ENCODE data around the gene OSBPL9. TPM values are rescaled to one million over a fixed set of nuclear protein-coding genes. Genes with fewer than 3 reads are reported as not detected.

OSBPL9 gene
- total and polyA plus RNA-seq, 9 of the 15 experiments (the other 6 are each of a cell fraction or from before 2014, with no cell fraction given): 43.9 to 217 (median 170) TPM

DNA sequence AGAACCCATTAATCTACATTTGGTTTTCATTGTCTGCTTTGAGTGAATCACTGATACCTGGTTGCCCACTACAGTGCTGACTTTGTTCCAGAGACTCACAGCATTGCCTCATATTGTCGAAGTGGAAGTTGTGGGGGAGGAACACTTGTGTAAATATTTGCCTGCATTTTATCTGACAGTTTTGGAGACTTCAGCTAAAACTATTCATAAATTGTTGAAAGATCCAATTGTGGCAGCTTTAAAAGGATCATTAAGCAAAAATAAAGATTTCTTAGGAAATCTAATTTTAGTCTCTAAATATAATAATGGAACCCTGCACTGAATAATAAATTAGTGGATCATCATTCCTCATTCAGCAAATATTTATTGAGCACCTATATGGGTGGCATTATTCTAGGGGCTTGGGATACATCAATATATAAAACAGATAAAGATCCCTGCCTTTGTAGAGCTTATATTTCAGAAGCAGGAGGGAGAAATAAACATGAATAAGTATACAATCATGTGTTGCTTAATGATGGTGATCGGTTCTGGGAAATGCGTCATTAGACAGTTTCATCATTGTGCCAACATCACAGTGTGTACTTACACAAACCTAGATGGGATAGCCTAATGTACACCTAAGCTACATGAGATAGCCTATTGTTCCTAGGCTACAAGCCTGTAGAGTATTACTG is 73.5 kb downstream of the OSBPL9 start (continued):
- TF ChIP-seq PATZ1 (CRISPR knock-in tag; IDR thresholded peaks at IDR 0.05; ENCODE audit: borderline replicate concordance) (no peak), CEBPG (CRISPR knock-in tag; IDR thresholded peaks at IDR 0.05) (no peak), CEBPG (tag; conservative IDR thresholded peaks at IDR 0.05 in 1 of 2, IDR thresholded peaks at IDR 0.05 in 1 of 2) (peak; percentile 72 to 82), FOXA1 (IDR thresholded peaks at IDR 0.05; ENCODE audit: borderline replicate concordance) (peak; percentile 40; the same call in 1 of the 2 replicates), EP300 (IDR thresholded peaks at IDR 0.05; ENCODE audit: low read length) (0 out of 2 replicates have a peak, but pooled peaks have one; percentile 23), RBM34 (IDR thresholded peaks at IDR 0.05; ENCODE audit: borderline replicate concordance, insufficient read depth, low read length) (no peak), RCOR1 (IDR thresholded peaks at IDR 0.05; ENCODE audit: borderline replicate concordance in 1 of 2, low read depth in 2 of 2, low read length in 2 of 2) (peak in 1 of 2 experiments; percentile 30; a peak in 1 of 4 replicates), PBX2 (CRISPR knock-in tag; IDR thresholded peaks at IDR 0.05; ENCODE audit: low read depth) (no peak), PBX2 (tag; conservative IDR thresholded peaks at IDR 0.05; ENCODE audit: low read depth) (peak; percentile 36), EGR1 (conservative IDR thresholded peaks at IDR 0.05) (peak; percentile 26; the same call in 1 of the 2 replicates), MEIS2 (IDR thresholded peaks at IDR 0.05; ENCODE audit: partially characterized antibody) (peak; percentile 74), CSDE1 (IDR thresholded peaks at IDR 0.05) (no peak), ZNF24 (IDR thresholded peaks at IDR 0.05) (peak; percentile 84; the same call in 1 of the 2 replicates), CHAMP1 (IDR thresholded peaks at IDR 0.05) (0 out of 2 replicates have a peak, but pooled peaks have one; percentile 25), SMARCE1 (IDR thresholded peaks at IDR 0.05) (peak; percentile 71; the same call in 1 of the 2 replicates)
